GM04503 (cell line): ENCODE results near the gene ZFHX3.

Experiments
- DNase-seq: peaks from one replicate; pipeline ENCODE4 v3.0.0-alpha.2; 2012; ENCODE audit warnings: low read depth

ZFHX3 gene

GRCh38 chr16:73056921-73057290 lies 9.0 kb upstream of the ZFHX3 start:
- no peak for DNase-seq

- DNase-seq = no peak
These were observed 8.5 kb upstream of the ZFHX3 start for GRCh38 chr16:73056448-73056847.

- no peak for DNase-seq
These were observed 7.0 kb upstream of the ZFHX3 start for GRCh38 chr16:73054813-73055482.

- DNase-seq = no peak
These were observed 6.5 kb upstream of the ZFHX3 start for GRCh38 chr16:73054498-73054812.

- no peak for DNase-seq
These were observed 6.2 kb upstream of the ZFHX3 start for GRCh38 chr16:73054125-73054484.

- no peak for DNase-seq
These were observed 5.6 kb upstream of the ZFHX3 start for GRCh38 chr16:73053364-73054124.

- DNase-seq = no peak
These were observed 5.1 kb upstream of the ZFHX3 start for GRCh38 chr16:73053038-73053363.

GRCh38 chr16:73052576-73052975 lies 4.6 kb upstream of the ZFHX3 start:
- DNase-seq = no peak

- no peak for DNase-seq
These were observed 4.0 kb upstream of the ZFHX3 start for GRCh38 chr16:73051961-73052360.

- DNase-seq = no peak
These were observed 3.3 kb upstream of the ZFHX3 start for GRCh38 chr16:73051226-73051625.

GRCh38 chr16:73050201-73051099 lies 2.5 kb upstream of the ZFHX3 start:
- no peak for DNase-seq

- DNase-seq = no peak
These were observed 1.6 kb upstream of the ZFHX3 start for GRCh38 chr16:73049511-73049910.

GRCh38 chr16:73049091-73049490 lies 1.2 kb upstream of the ZFHX3 start:
- no peak for DNase-seq

GRCh38 chr16:73048292-73049080 lies 558 bp upstream of the ZFHX3 start:
- no peak for DNase-seq

- peak; percentile 91 for DNase-seq
These were observed 750 bp downstream of the ZFHX3 start for GRCh38 chr16:73047221-73047535.

- no peak for DNase-seq
These were observed 1.1 kb downstream of the ZFHX3 start for GRCh38 chr16:73046849-73047214.

- no peak for DNase-seq
These were observed 1.6 kb downstream of the ZFHX3 start for GRCh38 chr16:73046202-73046848.

GRCh38 chr16:73043828-73044467 lies 4.0 kb downstream of the ZFHX3 start:
- no peak for DNase-seq

- no peak for DNase-seq
These were observed 5.1 kb downstream of the ZFHX3 start for GRCh38 chr16:73042807-73043206.

- DNase-seq = no peak
These were observed 6.3 kb downstream of the ZFHX3 start for GRCh38 chr16:73041676-73042075.

- DNase-seq = no peak
These were observed 7.1 kb downstream of the ZFHX3 start for GRCh38 chr16:73040735-73041402.
